HepG2 (cell line): ENCODE measurements around the gene GAS6. TPM values are rescaled to one million over a fixed set of nuclear protein-coding genes. Genes with fewer than 3 reads are reported as not detected.

Experiments
- FOSL1 ChIP-seq: sonication (generic); formaldehyde crosslinking; IDR thresholded peaks from 2 replicates; pipeline ENCODE4 v1.9.0; 2021; ENCODE audit warnings: missing genetic modification reagents, borderline replicate concordance
- HBP1 ChIP-seq: IDR thresholded peaks from 2 replicates; pipeline ENCODE4 v1.6.1; 2016; ENCODE audit warnings: low read depth, control low read depth
- KLF16 ChIP-seq, 2 experiments: sonication (generic) in 1 of 2; formaldehyde crosslinking in 1 of 2; IDR thresholded peaks; 2 replicates each; pipeline versions ENCODE4 v1.6.1 to v1.8.0; 2016 to 2023; ENCODE audit warnings: missing genetic modification reagents in 2 of 2, missing compliant biosample characterization in 1 of 2
- KLF6 ChIP-seq: IDR thresholded peaks from 2 replicates; pipeline ENCODE4 v1.8.0; 2016; ENCODE audit warnings: missing biosample characterization, missing genetic modification reagents
- MAF1 ChIP-seq: sonication (generic); formaldehyde crosslinking; IDR thresholded peaks from 2 replicates; pipeline ENCODE4 v1.5.0; 2020; ENCODE audit warnings: missing genetic modification reagents, borderline replicate concordance
- PHB2 ChIP-seq: fragments of 450-650 bp; IDR thresholded peaks from 2 replicates; pipeline ENCODE4 v1.6.1; 2018; ENCODE audit not compliant: partially characterized antibody
- TCF12 ChIP-seq, 2 experiments: fragments of 450-650 bp in 1 of 2; sonication (generic) in 1 of 2; formaldehyde crosslinking in 1 of 2; IDR thresholded peaks; 2 replicates each; pipeline versions ENCODE4 v1.6.1 to v1.8.0; 2017 to 2022; ENCODE audit warnings: antibody characterized with exemption in 1 of 2, mild to moderate bottlenecking in 1 of 2, missing genetic modification reagents in 1 of 2, moderate library complexity in 1 of 2
- ZBTB33 ChIP-seq: sonication (generic); formaldehyde crosslinking; IDR thresholded peaks from 2 replicates; pipeline ENCODE4 v1.4.0; 2020; ENCODE audit warnings: missing genetic modification reagents
- ZBTB40 ChIP-seq, 2 experiments: fragments of 450-650 bp in 1 of 2; sonication (generic) in 1 of 2; formaldehyde crosslinking in 1 of 2; IDR thresholded peaks; 2 replicates each; pipeline versions ENCODE4 v1.6.1 to v1.8.0; 2016 to 2022; ENCODE audit warnings: antibody characterized with exemption in 1 of 2, mild to moderate bottlenecking in 1 of 2, missing genetic modification reagents in 1 of 2
- ZFX ChIP-seq: sonication (generic); formaldehyde crosslinking; IDR thresholded peaks from 2 replicates; pipeline ENCODE4 v1.4.0; 2020; ENCODE audit warnings: mild to moderate bottlenecking, low read depth, missing genetic modification reagents, moderate library complexity
- ZIK1 ChIP-seq: sonication (generic); formaldehyde crosslinking; IDR thresholded peaks from 2 replicates; pipeline ENCODE4 v1.5.0; 2020; ENCODE audit warnings: mild to moderate bottlenecking, low read depth, missing genetic modification reagents, borderline replicate concordance
- ZNF33A ChIP-seq: sonication (generic); formaldehyde crosslinking; IDR thresholded peaks from 2 replicates; pipeline ENCODE4 v1.5.1; 2020; ENCODE audit warnings: missing genetic modification reagents, mild to moderate bottlenecking, moderate library complexity, borderline replicate concordance
- ZNF598 ChIP-seq: sonication (generic); formaldehyde crosslinking; IDR thresholded peaks from 2 replicates; pipeline ENCODE4 v1.5.1; 2020; ENCODE audit warnings: mild to moderate bottlenecking, missing genetic modification reagents, borderline replicate concordance
- ZNF619 ChIP-seq: sonication (generic); formaldehyde crosslinking; IDR thresholded peaks from 2 replicates; pipeline ENCODE4 v1.4.0; 2020; ENCODE audit warnings: mild to moderate bottlenecking, missing genetic modification reagents
- polyA plus RNA-seq, 8 experiments: library from polyadenylated mRNA; depleted of rRNA in 3 of 8; stranded (reverse) in 7 of 8; unstranded in 1 of 8; fragments of >200 nt; fragmentation: Illumina TruSeq in 4 of 8; extraction: Trizol in 4 of 8; gene quantifications; 2 replicates each; pipeline versions ENCODE4 v1.2.1 to v1.2.3, GENCODE V29; 2011 to 2016; ENCODE audit warnings: low read depth in 4 of 8, missing spikeins in 1 of 8, mixed read lengths in 1 of 8; ENCODE audit not compliant: insufficient read depth in 1 of 8
- total RNA-seq, 5 experiments: library from RNA; depleted of rRNA; stranded (reverse); fragments of >200 nt; fragmentation: Illumina TruSeq; extraction: Trizol; gene quantifications; 2 replicates each; pipeline ENCODE4 v1.2.3, GENCODE V29; 2016; ENCODE audit warnings: low read depth in 1 of 5

The GAS6 gene
- total and polyA plus RNA-seq, 2 of the 13 experiments (the other 11 are each of a cell fraction or from before 2014, with no cell fraction given), result 0.09 to 0.24 TPM

GRCh38 chr13:113837560-113838355 lies 26.1 kb downstream of the GAS6 start (continued):
- TF ChIP-seq ZNF33A (CRISPR knock-in tag), result no peak
- TF ChIP-seq ZBTB33, result no peak
- TF ChIP-seq PHB2, result no peak
- TF ChIP-seq KLF16 (CRISPR knock-in tag; IDR thresholded peaks at IDR 0.05), result no peak
- no peak for TF ChIP-seq ZNF598 (CRISPR knock-in tag)
- no peak for TF ChIP-seq MAF1
- TF ChIP-seq ZBTB40 (IDR thresholded peaks at IDR 0.05), result no peak
- TF ChIP-seq ZBTB40 (CRISPR knock-in tag; IDR thresholded peaks at IDR 0.05), result no peak
- no peak for TF ChIP-seq KLF6
- TF ChIP-seq FOSL1, result 0 out of 2 replicates have a peak, but pooled peaks have one; percentile 15
- TF ChIP-seq TCF12 (IDR thresholded peaks at IDR 0.05), result no peak
- no peak for TF ChIP-seq TCF12 (CRISPR knock-in tag; IDR thresholded peaks at IDR 0.05)
- TF ChIP-seq ZNF619, result no peak
- TF ChIP-seq HBP1, result no peak
- no peak for TF ChIP-seq ZIK1 (CRISPR knock-in tag)
- peak; percentile 31; the same call in 1 of the 2 replicates for TF ChIP-seq ZFX (CRISPR knock-in tag)
